ENCODE measurements around the gene PLCL1. TPM values are rescaled to one million over a fixed set of nuclear protein-coding genes. Genes with fewer than 3 reads are reported as not detected.
A peak's percentile ranks its signal among the peaks of the same experiment; 100 is the strongest.

PLCL1 gene
- total RNA-seq, 1 experiment from 2014 or later = 0.07 TPM

DNA sequence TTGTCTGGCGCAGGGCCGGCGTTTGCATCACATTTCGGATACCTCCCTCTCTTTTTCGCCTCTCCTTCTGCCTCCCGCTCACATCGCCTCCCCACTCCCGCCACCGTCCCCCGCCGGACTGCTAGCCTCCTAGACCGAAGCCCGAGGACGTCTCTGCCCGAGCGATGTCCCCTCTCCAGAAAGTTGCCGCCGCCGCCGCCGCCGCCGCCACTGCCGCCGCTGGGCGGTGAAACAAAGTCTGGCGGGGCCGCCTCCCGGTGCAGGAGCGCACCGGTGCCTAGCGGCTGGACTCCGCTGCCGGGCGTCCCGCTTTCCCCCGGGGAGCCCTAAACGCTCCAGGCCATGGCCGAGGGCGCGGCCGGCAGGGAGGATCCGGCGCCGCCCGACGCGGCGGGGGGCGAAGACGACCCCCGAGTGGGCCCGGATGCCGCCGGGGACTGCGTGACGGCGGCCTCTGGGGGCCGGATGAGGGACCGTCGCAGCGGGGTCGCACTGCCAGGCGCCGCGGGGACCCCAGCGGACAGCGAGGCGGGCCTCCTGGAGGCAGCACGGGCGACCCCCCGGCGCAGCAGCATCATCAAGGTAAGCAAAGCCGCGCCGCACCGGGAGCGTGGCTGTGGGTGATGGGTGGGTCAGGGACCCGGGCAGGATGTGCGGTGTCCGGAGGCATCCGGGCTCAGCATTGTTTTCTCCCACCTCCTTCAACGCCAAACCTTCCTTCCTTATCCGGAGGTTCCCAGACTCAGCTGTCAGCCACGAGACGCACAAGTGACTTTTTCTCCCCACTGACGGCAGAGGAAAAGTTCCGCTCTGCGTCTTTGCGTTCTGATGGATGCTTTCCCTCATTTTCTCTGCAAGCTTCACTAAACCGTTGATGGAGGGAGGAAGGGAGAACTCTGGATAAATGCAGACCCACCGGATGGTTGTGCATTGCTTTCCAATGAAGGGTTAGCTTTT lies 643 bp downstream of the PLCL1 start:
- TF ChIP-seq, protein P1, sequence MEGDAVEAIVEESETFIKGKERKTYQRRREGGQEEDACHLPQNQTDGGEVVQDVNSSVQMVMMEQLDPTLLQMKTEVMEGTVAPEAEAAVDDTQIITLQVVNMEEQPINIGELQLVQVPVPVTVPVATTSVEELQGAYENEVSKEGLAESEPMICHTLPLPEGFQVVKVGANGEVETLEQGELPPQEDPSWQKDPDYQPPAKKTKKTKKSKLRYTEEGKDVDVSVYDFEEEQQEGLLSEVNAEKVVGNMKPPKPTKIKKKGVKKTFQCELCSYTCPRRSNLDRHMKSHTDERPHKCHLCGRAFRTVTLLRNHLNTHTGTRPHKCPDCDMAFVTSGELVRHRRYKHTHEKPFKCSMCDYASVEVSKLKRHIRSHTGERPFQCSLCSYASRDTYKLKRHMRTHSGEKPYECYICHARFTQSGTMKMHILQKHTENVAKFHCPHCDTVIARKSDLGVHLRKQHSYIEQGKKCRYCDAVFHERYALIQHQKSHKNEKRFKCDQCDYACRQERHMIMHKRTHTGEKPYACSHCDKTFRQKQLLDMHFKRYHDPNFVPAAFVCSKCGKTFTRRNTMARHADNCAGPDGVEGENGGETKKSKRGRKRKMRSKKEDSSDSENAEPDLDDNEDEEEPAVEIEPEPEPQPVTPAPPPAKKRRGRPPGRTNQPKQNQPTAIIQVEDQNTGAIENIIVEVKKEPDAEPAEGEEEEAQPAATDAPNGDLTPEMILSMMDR (IDR thresholded peaks at IDR 0.05; ENCODE audit: unreplicated experiment) = no peak
- H3K36me3 Mint-ChIP-seq (ENCODE audit: insufficient read depth, unreplicated experiment) = peaks cover 18% of the 10 kb centered on the region
- H3K4me3 Mint-ChIP-seq (ENCODE audit: low read depth, unreplicated experiment) = peak overlapping the region; percentile 92
- DNase-seq = peak; percentile 44
- no TSS peak for BruUV-seq (replicated peaks)
- peaks cover 81% of the 10 kb centered on the region for H3K27me3 Mint-ChIP-seq (ENCODE audit: unreplicated experiment)
- peaks cover 17% of the 10 kb centered on the region for H3K4me1 Mint-ChIP-seq (ENCODE audit: low read depth, unreplicated experiment)
- CTCF ChIA-PET = interaction anchor here (1.4 kb wide), 1 partner anchor 491 kb away, joined by 9 read pairs; no protein-coding TSS in a partner anchor
- H3K9me3 Mint-ChIP-seq (ENCODE audit: low read depth, unreplicated experiment) = no peaks in the 10 kb centered on the region
- intact Hi-C loops (cut with micrococcal nuclease; ENCODE audit: unreplicated experiment) = loop anchor here (5.0 to 10.0 kb wide), 2 partner anchors 180 to 247 kb away; no protein-coding TSS in a partner anchor
- H3K27ac Mint-ChIP-seq (ENCODE audit: unreplicated experiment) = no peak overlapping the region

DNA sequence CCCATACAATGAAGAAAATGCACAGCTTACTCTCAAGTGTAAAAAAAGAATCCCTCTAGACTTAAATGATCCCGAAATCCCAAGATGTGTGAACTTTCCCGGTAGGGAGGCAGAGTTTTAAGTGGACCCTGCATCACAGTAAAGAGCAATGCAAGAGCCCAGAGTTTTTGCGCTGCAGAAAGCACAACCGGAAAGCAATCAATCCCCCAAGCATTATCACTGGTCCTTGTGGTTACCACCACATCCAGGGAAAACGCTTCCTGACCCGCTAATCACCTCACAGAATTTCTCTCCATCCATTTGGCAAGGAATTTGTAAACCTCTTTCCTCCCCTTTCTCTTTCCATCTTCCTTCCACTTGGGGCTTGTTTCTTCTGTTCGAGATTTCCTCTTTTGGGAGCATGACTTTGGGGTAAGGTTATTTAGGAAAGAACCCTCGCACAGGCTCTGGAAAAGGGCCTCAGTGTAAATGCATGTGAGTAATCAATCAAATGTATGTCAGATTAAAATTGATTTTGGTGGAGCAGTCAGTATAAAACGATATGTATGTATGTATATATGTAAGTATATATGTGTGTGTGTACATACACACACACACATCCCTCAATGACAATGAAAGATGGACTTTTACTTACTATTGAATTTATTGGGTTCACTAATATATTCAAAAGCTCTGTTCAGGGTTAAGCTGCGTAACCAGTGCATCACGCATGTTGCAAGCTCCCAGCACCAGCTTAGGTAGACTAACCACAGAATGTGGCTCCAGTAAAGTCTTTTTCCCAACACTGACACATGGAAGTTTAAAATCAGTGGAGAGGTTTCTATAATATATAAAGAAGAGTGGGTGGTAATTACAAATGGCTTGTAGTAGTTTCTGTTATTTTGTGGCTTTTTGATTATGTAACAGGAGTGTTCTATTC lies 1.6 kb downstream of the PLCL1 start:
- H3K27me3 Mint-ChIP-seq (ENCODE audit: unreplicated experiment) = peaks cover 78% of the 10 kb centered on the region
- intact Hi-C loops (cut with micrococcal nuclease; ENCODE audit: unreplicated experiment) = loop anchor here (10.0 kb wide), 1 partner anchor 179 kb away; no protein-coding TSS in a partner anchor
- TF ChIP-seq, protein P1 (IDR thresholded peaks at IDR 0.05; ENCODE audit: unreplicated experiment) = no peak
- BruUV-seq (replicated peaks) = no TSS peak
- no peaks in the 10 kb centered on the region for H3K9me3 Mint-ChIP-seq (ENCODE audit: low read depth, unreplicated experiment)
- peaks cover 17% of the 10 kb centered on the region for H3K4me1 Mint-ChIP-seq (ENCODE audit: low read depth, unreplicated experiment)
- H3K4me3 Mint-ChIP-seq (ENCODE audit: low read depth, unreplicated experiment) = peak overlapping the region; percentile 92
- H3K36me3 Mint-ChIP-seq (ENCODE audit: insufficient read depth, unreplicated experiment) = peaks cover 18% of the 10 kb centered on the region
- CTCF ChIA-PET = no interaction called here
- no peak for DNase-seq
- no peak overlapping the region for H3K27ac Mint-ChIP-seq (ENCODE audit: unreplicated experiment)

DNA sequence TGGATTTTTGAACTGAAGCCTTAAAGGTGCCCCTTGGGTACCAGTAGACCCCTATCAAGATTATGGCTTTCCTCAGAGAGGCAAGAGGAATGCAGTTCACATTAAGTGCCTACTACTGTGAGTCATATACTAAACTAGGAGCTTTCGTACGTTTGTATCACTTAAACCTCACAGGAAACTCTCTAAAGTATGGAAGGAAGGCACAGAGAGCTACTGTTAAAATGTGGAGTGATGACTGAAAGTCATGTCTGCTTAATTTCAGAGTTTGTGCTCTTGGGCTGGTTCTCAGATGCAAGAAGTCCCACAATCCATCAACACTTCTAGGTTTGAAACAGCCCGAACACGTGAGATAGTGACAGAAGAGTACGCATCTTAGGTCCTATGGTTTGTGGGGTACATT lies 4.7 kb downstream of the PLCL1 start:
- Mint-ChIP-seq H3K9me3 (ENCODE audit: low read depth, unreplicated experiment) (no peaks in the 10 kb centered on the region), H3K27me3 (ENCODE audit: unreplicated experiment) (peaks cover 53% of the 10 kb centered on the region), H3K36me3 (ENCODE audit: insufficient read depth, unreplicated experiment) (peaks cover 14% of the 10 kb centered on the region), H3K4me1 (ENCODE audit: low read depth, unreplicated experiment) (peaks cover 14% of the 10 kb centered on the region), H3K27ac (ENCODE audit: unreplicated experiment) (no peak overlapping the region), H3K4me3 (ENCODE audit: low read depth, unreplicated experiment) (no peak overlapping the region)
- no peak for DNase-seq
- BruUV-seq (replicated peaks) = no TSS peak
- TF ChIP-seq, protein P1 (IDR thresholded peaks at IDR 0.05; ENCODE audit: unreplicated experiment) = no peak
- CTCF ChIA-PET = no interaction called here
- intact Hi-C loops (cut with micrococcal nuclease; ENCODE audit: unreplicated experiment) = loop anchor here (10.0 kb wide), 1 partner anchor 176 kb away; no protein-coding TSS in a partner anchor

DNA sequence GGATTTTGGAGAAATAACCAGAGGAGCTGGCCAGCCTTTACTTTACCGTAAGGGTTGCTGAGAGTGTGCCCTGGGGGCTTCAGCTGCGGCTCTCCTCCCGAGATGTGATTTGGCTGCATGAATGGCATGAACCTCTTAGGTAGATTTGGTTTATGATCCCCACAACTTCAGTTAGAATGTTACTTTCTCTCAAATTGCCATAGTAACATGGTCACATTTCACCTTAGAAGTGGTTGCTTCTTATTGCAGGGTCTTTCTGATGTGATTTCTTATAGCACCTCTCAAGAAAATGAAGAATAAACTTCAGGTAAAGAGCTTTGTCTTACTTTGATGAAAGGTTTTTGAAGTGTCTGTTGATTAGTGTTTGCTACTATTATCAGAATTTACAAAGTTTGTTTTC lies 5.6 kb downstream of the PLCL1 start:
- no TSS peak for BruUV-seq (replicated peaks)
- Mint-ChIP-seq H3K9me3 (ENCODE audit: low read depth, unreplicated experiment) (no peaks in the 10 kb centered on the region), H3K4me1 (ENCODE audit: low read depth, unreplicated experiment) (peaks cover 7% of the 10 kb centered on the region)

More for the DNA sequence above, 5.6 kb downstream of the PLCL1 start:
- intact Hi-C loops (cut with micrococcal nuclease; ENCODE audit: unreplicated experiment) = no loop called here
- Mint-ChIP-seq H3K27me3 (ENCODE audit: unreplicated experiment) (peaks cover 44% of the 10 kb centered on the region), H3K36me3 (ENCODE audit: insufficient read depth, unreplicated experiment) (peaks cover 4% of the 10 kb centered on the region), H3K4me3 (ENCODE audit: low read depth, unreplicated experiment) (no peak overlapping the region), H3K27ac (ENCODE audit: unreplicated experiment) (no peak overlapping the region)
- TF ChIP-seq, protein P1 (IDR thresholded peaks at IDR 0.05; ENCODE audit: unreplicated experiment) = no peak
- CTCF ChIA-PET = no interaction called here
- no peak for DNase-seq

Data from Calu3 (cell line).